Naive thymus-derived CD4-positive, alpha-beta T cell (primary cell): ENCODE data around the gene NRM. TPM values are rescaled to one million over a fixed set of nuclear protein-coding genes. Genes with fewer than 3 reads are reported as not detected.

Experiments
- ATAC-seq: fragments of 150-1000 bp; cut with Tn5 transposase; 2 replicates; pipeline ENCODE4 v1.10.0; 2021; ENCODE audit warnings: mild to moderate bottlenecking, moderate library complexity
- CTCF ChIA-PET: fragments of 350-600 bp; sonication (Branson Sonifier 250); formaldehyde crosslinking; loops from one replicate; lab custom pipeline; 2021; ENCODE audit warnings: antibody characterized with exemption; lab: Charles Lee
- POLR2A ChIA-PET: fragments of 350-600 bp; sonication (Branson Sonifier 250); formaldehyde crosslinking; loops from one replicate; lab custom pipeline; 2021; ENCODE audit warnings: antibody characterized with exemption, inconsistent platforms; lab: Charles Lee
- DNase-seq, 9 donors: peaks; one replicate each; pipeline versions ENCODE4 v3.0.0 to v3.0.0-alpha.2; 2020 to 2022; ENCODE audit warnings: mixed read lengths in 1 of 9
- H3K27ac ChIP-seq: one replicate; pipeline ENCODE4 v1.7.0; 2013; ENCODE audit warnings: mild to moderate bottlenecking, low read depth, low read length, moderate library complexity
- H3K27me3 ChIP-seq, 2 donors: one replicate each; pipeline ENCODE4 v1.7.0; 2013; ENCODE audit warnings: low read length in 2 of 2, mild to moderate bottlenecking in 2 of 2, moderate library complexity in 2 of 2; ENCODE audit not compliant: control insufficient read depth in 2 of 2, insufficient read depth in 2 of 2
- H3K36me3 ChIP-seq, 3 experiments: 1 replicate in 2 of 3; 2 replicates in 1 of 3; pipeline ENCODE4 v1.7.0; 2013; ENCODE audit warnings: low read length in 3 of 3, mild to moderate bottlenecking in 3 of 3, moderate library complexity in 1 of 3; ENCODE audit not compliant: insufficient read depth in 3 of 3, control insufficient read depth in 2 of 3
- H3K4me1 ChIP-seq, 2 donors: one replicate each; pipeline ENCODE4 v1.7.0; 2013; ENCODE audit warnings: low read length in 2 of 2, mild to moderate bottlenecking in 2 of 2, moderate library complexity in 1 of 2; ENCODE audit not compliant: control insufficient read depth in 2 of 2, insufficient read depth in 2 of 2
- H3K4me3 ChIP-seq: 2 replicates; pipeline ENCODE4 v1.7.0; 2013; ENCODE audit warnings: mild to moderate bottlenecking, low read length
- H3K9me3 ChIP-seq, 3 experiments: 1 replicate in 2 of 3; 2 replicates in 1 of 3; pipeline ENCODE4 v1.7.0; 2013; ENCODE audit warnings: low read length in 3 of 3; ENCODE audit not compliant: control insufficient read depth in 2 of 3
- H3K27ac Mint-ChIP-seq, 9 donors: one replicate each; pipeline ENCODE4 v1.8.0; 2020 to 2022; ENCODE audit warnings: mixed read lengths in 9 of 9, mild to moderate bottlenecking in 8 of 9, moderate library complexity in 5 of 9, inconsistent platforms in 2 of 9
- H3K27me3 Mint-ChIP-seq, 5 donors: one replicate each; pipeline ENCODE4 v1.8.0; 2021 to 2022; ENCODE audit warnings: mixed read lengths in 5 of 5, mild to moderate bottlenecking in 1 of 5
- H3K36me3 Mint-ChIP-seq, 5 donors: one replicate each; pipeline ENCODE4 v1.8.0; 2020 to 2022; ENCODE audit warnings: mixed read lengths in 5 of 5, mild to moderate bottlenecking in 3 of 5, inconsistent platforms in 1 of 5
- H3K4me1 Mint-ChIP-seq, 7 donors: one replicate each; pipeline ENCODE4 v1.8.0; 2020 to 2022; ENCODE audit warnings: mixed read lengths in 7 of 7, mild to moderate bottlenecking in 3 of 7, inconsistent platforms in 1 of 7
- H3K4me3 Mint-ChIP-seq, 10 donors: one replicate each; pipeline ENCODE4 v1.8.0; 2020 to 2022; ENCODE audit warnings: mild to moderate bottlenecking in 10 of 10, mixed read lengths in 10 of 10, moderate library complexity in 6 of 10, inconsistent platforms in 2 of 10
- H3K9me3 Mint-ChIP-seq, 11 donors: one replicate each; pipeline ENCODE4 v1.8.0; 2020 to 2022; ENCODE audit warnings: mixed read lengths in 11 of 11, mild to moderate bottlenecking in 4 of 11, inconsistent platforms in 1 of 11, moderate library complexity in 1 of 11
- intact Hi-C, 2 donors: fragments of 100-400 bp; cut with micrococcal nuclease; formaldehyde crosslinking; loops; one replicate each; pipeline ENCODE4 v1.15.1; 2023
- polyA plus RNA-seq, 2 donors: library from polyadenylated mRNA; unstranded; fragments of 300-500 nt; fragmentation: Illumina TruSeq; gene quantifications; one replicate each; pipeline ENCODE4 v1.2.3, GENCODE V29; 2021
- total RNA-seq, 6 experiments: library from RNA in 5 of 6; stranded (reverse) in 5 of 6; gene quantifications; 1 replicate in 5 of 6; 2 replicates in 1 of 6; pipeline ENCODE4 v1.2.3 and lab custom pipeline; 2021 to 2026

Gene NRM
- total and polyA plus RNA-seq, 7 experiments from 2014 or later: 2.3 to 29.4 (median 6.3) TPM

DNA sequence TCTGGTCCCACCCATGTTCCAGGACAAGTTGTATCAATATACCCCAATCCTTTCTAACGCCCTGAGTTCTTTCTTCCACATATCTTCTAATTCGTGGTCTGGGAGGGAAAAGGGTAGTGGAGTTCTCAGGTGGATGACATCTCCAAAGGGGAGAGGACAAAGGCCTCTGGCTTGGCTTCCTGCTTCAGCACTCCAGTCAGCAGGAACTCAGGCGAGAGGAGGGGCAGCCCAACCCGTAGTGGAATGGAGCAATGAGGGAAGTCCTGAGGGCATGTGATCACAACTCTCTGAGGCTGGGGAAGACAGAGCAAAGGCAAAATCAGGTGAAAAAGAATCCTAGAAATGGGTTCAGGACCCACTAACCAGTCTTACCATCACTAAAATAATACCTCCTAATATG, 9.6 kb upstream of the NRM start:
- peaks cover 0 to 30% (median 12%) of the 10 kb centered on the region in 3 experiments for H3K36me3 ChIP-seq
- H3K27ac ChIP-seq: no peak overlapping the region
- H3K27ac Mint-ChIP-seq: no peak overlapping the region
- H3K4me1 ChIP-seq: no peaks in the 10 kb centered on the region
- DNase-seq: no peak
- intact Hi-C loops: no loop called here
- H3K4me3 ChIP-seq: no peak overlapping the region
- H3K4me3 Mint-ChIP-seq: no peak overlapping the region
- ATAC-seq: no peak
- H3K9me3 ChIP-seq: no peaks in the 10 kb centered on the region
- H3K27me3 ChIP-seq: no peaks in the 10 kb centered on the region
- H3K36me3 Mint-ChIP-seq: peaks cover 9 to 40% (median 20%) of the 10 kb centered on the region in 5 donors
- H3K4me1 Mint-ChIP-seq: peaks cover 0 to 11% (median 0%) of the 10 kb centered on the region in 7 donors
- ChIA-PET CTCF (no interaction called here), POLR2A (interaction anchor here (1.2 to 1.4 kb wide), 2 partner anchors 16 to 22 kb away, joined by 3 read pairs; no protein-coding TSS in a partner anchor)
- H3K27me3 Mint-ChIP-seq: no peaks in the 10 kb centered on the region
- H3K9me3 Mint-ChIP-seq: no peaks in the 10 kb centered on the region

DNA sequence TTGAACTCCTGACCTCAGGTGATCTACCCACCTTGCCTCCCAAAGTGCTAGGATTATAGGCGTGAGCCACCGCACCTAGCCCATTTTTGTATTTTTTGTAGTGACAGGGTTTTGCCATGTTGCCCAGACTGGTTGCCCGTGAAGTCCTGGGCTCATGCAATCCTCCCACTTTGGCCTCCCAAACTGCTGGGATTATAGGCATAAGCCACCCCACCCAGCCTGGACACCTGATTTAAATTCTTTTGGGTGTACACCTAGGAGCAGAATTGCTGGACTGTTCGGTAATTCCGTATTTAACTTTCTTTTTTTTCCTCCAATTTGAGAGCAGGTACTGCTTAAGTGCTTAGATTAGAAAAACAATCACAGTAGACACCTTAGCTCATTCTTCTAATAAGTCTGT, 5.6 kb upstream of the NRM start:
- Mint-ChIP-seq H3K4me1 (peaks cover 2 to 8% (median 7%) of the 10 kb centered on the region in 7 donors), H3K27me3 (no peaks in the 10 kb centered on the region), H3K4me3 (no peak overlapping the region), H3K9me3 (no peaks in the 10 kb centered on the region), H3K36me3 (peaks cover 0 to 11% (median 2%) of the 10 kb centered on the region in 5 donors), H3K27ac (no peak overlapping the region)
- peaks cover 2% of the 10 kb centered on the region in 2 donors for H3K4me1 ChIP-seq
- ChIA-PET POLR2A (interaction anchor here (0.6 to 2.4 kb wide), 3 partner anchors 9 to 92 kb away, joined by 3 to 9 read pairs (median 3); no protein-coding TSS in a partner anchor), CTCF (interaction anchor here (0.7 kb wide), 1 partner anchor 19 kb away, joined by 3 read pairs; no protein-coding TSS in a partner anchor)
- DNase-seq (no peak), ATAC-seq (no peak)
- no peaks in the 10 kb centered on the region for H3K9me3 ChIP-seq
- peaks cover 0 to 7% (median 3%) of the 10 kb centered on the region in 3 experiments for H3K36me3 ChIP-seq
- no peaks in the 10 kb centered on the region for H3K27me3 ChIP-seq
- no peak overlapping the region for H3K4me3 ChIP-seq
- H3K27ac ChIP-seq: no peak overlapping the region
- intact Hi-C loops: no loop called here

DNA sequence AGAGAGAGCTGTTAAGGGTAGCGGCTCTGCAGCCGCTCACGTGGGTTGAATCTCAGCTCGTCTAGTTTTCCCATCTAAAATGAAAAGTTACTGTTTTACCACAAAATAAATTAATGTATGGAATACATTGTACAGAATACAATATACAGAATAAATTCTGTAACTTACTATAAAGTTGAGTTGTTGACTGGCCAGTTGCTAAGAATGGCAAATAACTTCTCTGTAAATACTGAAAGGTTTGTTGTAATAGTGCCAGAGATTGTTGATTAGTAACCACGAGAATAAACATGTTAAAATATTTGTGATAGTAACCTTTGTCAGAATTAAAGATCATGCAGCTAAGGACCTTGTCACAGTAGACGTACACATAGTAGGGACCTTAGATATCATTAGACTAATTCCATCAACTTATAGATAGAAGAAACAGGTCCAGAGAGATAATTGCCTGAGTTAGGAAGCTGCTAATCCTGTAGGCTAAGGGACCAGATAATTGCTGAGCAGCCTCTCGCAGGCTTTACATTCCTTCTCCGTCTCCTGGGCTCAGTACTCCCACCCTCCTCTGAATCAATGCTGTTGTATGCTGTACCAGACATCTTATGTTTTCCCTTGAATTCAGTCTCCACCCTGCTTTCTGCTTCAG, 544 bp upstream of the NRM start:
- intact Hi-C loops: loop anchor here in 1 of 2 donors (1.0 kb wide), 1 partner anchor 9 kb away; no protein-coding TSS in a partner anchor
- Mint-ChIP-seq H3K4me3 (peak overlapping the region; percentile 86 to 100 (median 90)), H3K27me3 (no peaks in the 10 kb centered on the region)

DNA sequence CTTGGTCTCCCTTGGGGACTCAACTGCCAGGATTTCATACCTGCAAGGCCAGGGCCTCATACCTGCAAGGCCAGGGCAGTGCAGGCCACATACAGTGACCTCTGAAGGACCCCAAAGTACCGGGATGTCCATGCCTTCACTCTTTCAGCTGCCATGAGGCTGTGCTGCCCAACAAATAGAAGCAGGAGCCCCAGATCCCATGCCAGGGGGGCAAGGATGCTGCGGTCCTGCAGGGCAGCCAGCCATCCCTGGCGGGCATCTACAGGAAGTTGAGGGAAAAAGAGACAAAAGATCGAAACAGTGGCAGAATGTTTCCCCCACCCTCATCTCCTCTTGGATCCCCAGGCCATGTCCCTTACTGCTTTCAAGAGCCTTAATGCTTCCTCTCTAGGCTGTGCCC, 799 bp downstream of the NRM start:
- Histone ChIP-seq H3K27ac (peak overlapping the region; percentile 95), H3K36me3 (peaks cover 0 to 18% (median 0%) of the 10 kb centered on the region in 3 experiments), H3K27me3 (no peaks in the 10 kb centered on the region), H3K9me3 (no peaks in the 10 kb centered on the region), H3K4me3 (peak overlapping the region; percentile 64), H3K4me1 (peaks cover 21 to 31% of the 10 kb centered on the region in 2 donors)
- ChIA-PET CTCF (interaction anchor here (1.4 to 2.9 kb wide), 3 partner anchors 11 to 32 kb away, joined by 5 to 12 read pairs (median 8); partner anchors contain the start of gene DHX16), POLR2A (interaction anchor here (0.7 to 5.3 kb wide), 5 partner anchors 9 to 75 kb away, joined by 3 to 38 read pairs (median 5); partner anchors contain the start of gene MDC1)
- H3K36me3 Mint-ChIP-seq: peaks cover 5 to 23% (median 6%) of the 10 kb centered on the region in 5 donors
- peak overlapping the region; percentile 74 to 99 (median 87) for H3K27ac Mint-ChIP-seq
- ATAC-seq (no peak), DNase-seq (no peak)
- H3K27me3 Mint-ChIP-seq: no peaks in the 10 kb centered on the region
- intact Hi-C loops: loop anchor here in 1 of 2 donors (1.0 kb wide), 1 partner anchor 27 kb away; the partner anchor contains the start of gene MDC1
- H3K4me1 Mint-ChIP-seq: peaks cover 45 to 50% (median 48%) of the 10 kb centered on the region in 7 donors
- peak overlapping the region; percentile 71 to 100 (median 90) for H3K4me3 Mint-ChIP-seq
- H3K9me3 Mint-ChIP-seq: no peaks in the 10 kb centered on the region

More for the DNA sequence above, 544 bp upstream of the NRM start:
- Mint-ChIP-seq H3K9me3 (no peaks in the 10 kb centered on the region), H3K36me3 (peaks cover 0 to 11% (median 0%) of the 10 kb centered on the region in 5 donors), H3K4me1 (peaks cover 39 to 48% (median 44%) of the 10 kb centered on the region in 7 donors), H3K27ac (peak overlapping the region; percentile 18 to 99 (median 81))
- CTCF ChIA-PET: interaction anchor here (0.9 to 2.9 kb wide), 6 partner anchors 13 to 150 kb away, joined by 3 to 12 read pairs (median 4); partner anchors contain the start of genes DHX16, MDC1 and TUBB
- Histone ChIP-seq H3K4me1 (peaks cover 21 to 31% of the 10 kb centered on the region in 2 donors), H3K36me3 (peaks cover 0 to 6% (median 0%) of the 10 kb centered on the region in 3 experiments), H3K27ac (peak overlapping the region; percentile 73), H3K4me3 (peak overlapping the region; percentile 64), H3K9me3 (no peaks in the 10 kb centered on the region), H3K27me3 (no peaks in the 10 kb centered on the region)
- POLR2A ChIA-PET: interaction anchor here (0.6 to 5.3 kb wide), 6 partner anchors 10 to 76 kb away, joined by 3 to 38 read pairs (median 4); partner anchors contain the start of genes MDC1, MRPS18B and PPP1R10
- no peak for DNase-seq
- no peak for ATAC-seq

DNA sequence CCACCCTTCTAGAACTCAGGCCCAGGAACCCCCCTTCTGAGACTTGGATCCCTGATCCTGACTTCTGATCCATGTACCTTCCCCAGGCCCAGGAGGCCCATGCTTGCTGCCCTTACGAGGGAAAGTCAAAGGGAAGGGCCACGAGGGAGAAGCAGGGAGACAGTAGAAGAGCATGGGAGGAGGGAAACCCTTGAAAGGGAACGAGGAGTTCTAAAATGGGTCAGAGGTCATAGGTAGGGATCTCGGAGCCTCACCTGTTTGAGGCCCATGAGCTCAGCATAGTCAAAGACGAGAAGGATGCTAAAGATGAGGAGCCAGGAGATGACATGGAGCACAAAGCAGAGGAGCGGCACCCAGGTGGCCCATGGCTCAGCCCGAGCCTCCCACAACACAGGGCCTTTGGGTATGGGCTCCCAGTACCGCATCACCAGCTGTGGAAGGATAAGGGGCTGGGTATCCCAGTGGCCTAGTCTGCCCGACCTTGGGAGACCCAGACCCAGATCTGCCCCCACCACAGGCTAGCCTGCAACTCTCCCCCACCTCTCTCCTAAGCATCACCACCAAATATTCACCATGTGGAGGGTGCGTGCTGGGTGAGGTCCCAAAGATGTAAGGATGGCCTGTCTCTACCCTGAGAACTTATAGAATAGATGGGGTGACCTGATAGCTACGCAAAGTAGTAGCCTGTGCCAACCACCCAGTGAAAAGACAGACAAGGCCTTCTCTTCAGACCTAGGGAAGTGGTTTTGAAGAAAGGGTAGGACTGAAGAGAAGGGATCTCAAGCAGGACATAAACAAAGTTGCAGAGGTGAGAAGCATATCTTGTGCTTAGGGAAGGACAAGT, 1.5 kb downstream of the NRM start:
- ATAC-seq (no peak), DNase-seq (no peak)
- H3K4me3 Mint-ChIP-seq: peak overlapping the region; percentile 81 to 100 (median 96)
- ChIA-PET CTCF (interaction anchor here (0.9 to 2.7 kb wide), 3 partner anchors 28 to 34 kb away, joined by 3 to 10 read pairs (median 4); partner anchors contain the start of gene MDC1), POLR2A (interaction anchor here (0.7 to 5.3 kb wide), 11 partner anchors 8 to 74 kb away, joined by 3 to 38 read pairs (median 4); partner anchors contain the start of genes FLOT1, MDC1 and MRPS18B)
- H3K9me3 Mint-ChIP-seq: peaks cover 0 to under 1% (median 0%) of the 10 kb centered on the region in 11 donors
- peak overlapping the region in 8 of 9 donors; percentile 78 to 99 (median 92) for H3K27ac Mint-ChIP-seq
- Histone ChIP-seq H3K4me3 (no peak overlapping the region), H3K9me3 (no peaks in the 10 kb centered on the region), H3K4me1 (peaks cover 21 to 31% of the 10 kb centered on the region in 2 donors), H3K27ac (peak overlapping the region; percentile 95), H3K27me3 (no peaks in the 10 kb centered on the region), H3K36me3 (peaks cover 0 to 20% (median 0%) of the 10 kb centered on the region in 3 experiments)
- H3K36me3 Mint-ChIP-seq: peaks cover 6 to 27% (median 9%) of the 10 kb centered on the region in 5 donors
- H3K4me1 Mint-ChIP-seq: peaks cover 45 to 52% (median 48%) of the 10 kb centered on the region in 7 donors
- intact Hi-C loops: no loop called here
- H3K27me3 Mint-ChIP-seq: no peaks in the 10 kb centered on the region
